HepG2 (cell line): ENCODE measurements around the gene FAM20A. TPM values are rescaled to one million over a fixed set of nuclear protein-coding genes. Genes with fewer than 3 reads are reported as not detected.

ENCODE experiments used
- ATAC-seq: fragments of 200-7000 bp; cut with Tn5 transposase; 3 replicates; pipeline ENCODE4 v1.9.1; 2020; ENCODE audit warnings: mild to moderate bottlenecking, moderate library complexity
- Bru-seq: library from RNA; stranded (reverse); fragments of 400-500 nt; gene quantifications from one replicate; lab custom pipeline; 2021; lab: Mats Ljungman, UMichigan
- BruChase-seq, 2 experiments: library from RNA; stranded (reverse); fragments of 400-500 nt; gene quantifications; one replicate each; lab custom pipeline; 2021; lab: Mats Ljungman, UMichigan
- BruUV-seq: library from RNA; stranded (reverse); fragments of 400-500 nt; replicated peaks from 2 replicates; lab custom pipeline; 2021; lab: Mats Ljungman, UMichigan
- CTCF ChIA-PET: fragments of 300-600 bp; formaldehyde crosslinking; extraction: SDS; loops from one replicate; lab custom pipeline; 2021; ENCODE audit warnings: low total read pairs, inconsistent platforms, low intra/inter-chr PET ratio; lab: Yijun Ruan, JAX
- POLR2A ChIA-PET: fragments of 350-600 bp; sonication (Branson Sonifier 250); formaldehyde crosslinking; loops from one replicate; lab custom pipeline; 2020; ENCODE audit warnings: antibody characterized with exemption, inconsistent platforms; lab: Yijun Ruan, JAX
- DNase-seq: peaks from one replicate; pipeline ENCODE4 v3.0.0-alpha.2; 2015; ENCODE audit warnings: low spot score
- FAIRE-seq: peaks from 3 replicates; lab custom pipeline; 2011; peaks lifted over from hg19 to GRCh38; lab: Jason Lieb, UNC
- H2AFZ ChIP-seq: one replicate; pipeline ENCODE4 v1.6.1; 2011; ENCODE audit warnings: low read length, inconsistent platforms
- H3K27ac ChIP-seq: fragments of 300-600 bp; 3 replicates; pipeline ENCODE4 v1.8.0; 2011; ENCODE audit warnings: mixed run types, mild to moderate bottlenecking, mixed read lengths, low read length, inconsistent platforms; ENCODE audit not compliant: insufficient read depth; ENCODE audit errors: extremely low read length
- H3K27me3 ChIP-seq, 2 experiments: fragments of 200-600 bp in 1 of 2; 2 replicates in 1 of 2; 3 replicates in 1 of 2; pipeline versions ENCODE4 v1.6.0 to v1.8.0; 2011; ENCODE audit warnings: low read length in 2 of 2, mild to moderate bottlenecking in 2 of 2, moderate library complexity in 2 of 2, inconsistent platforms in 1 of 2; ENCODE audit not compliant: insufficient read depth in 2 of 2, control insufficient read depth in 1 of 2
- H3K36me3 ChIP-seq, 2 experiments: fragments of 200-600 bp in 1 of 2; replicated peaks in 1 of 2; 2 replicates in 1 of 2; 3 replicates in 1 of 2; pipeline versions ENCODE4 v1.5.1 to v1.8.0; 2011; ENCODE audit warnings: low read length in 2 of 2, inconsistent platforms in 1 of 2; ENCODE audit not compliant: insufficient read depth in 2 of 2, control insufficient read depth in 1 of 2
- H3K4me1 ChIP-seq: 2 replicates; pipeline ENCODE4 v1.5.1; 2012; ENCODE audit warnings: low read length, inconsistent platforms; ENCODE audit not compliant: insufficient read depth
- H3K4me2 ChIP-seq: 2 replicates; pipeline ENCODE4 v1.6.0; 2011; ENCODE audit warnings: low read depth, low read length, inconsistent platforms
- H3K4me3 ChIP-seq, 3 experiments: fragments of 200-600 bp in 1 of 3; sonication (generic), shearing (Covaris generic) in 1 of 3; replicated peaks in 1 of 3; 2 replicates each; pipeline ENCODE4 v1.5.1; 2011 to 2016; ENCODE audit warnings: low read length in 3 of 3, inconsistent platforms in 2 of 3, low read depth in 2 of 3, mild to moderate bottlenecking in 2 of 3, control low read depth in 1 of 3, mixed read lengths in 1 of 3; ENCODE audit not compliant: insufficient read depth in 1 of 3
- H3K79me2 ChIP-seq: one replicate; pipeline ENCODE4 v1.6.1; 2011; ENCODE audit warnings: low read length, inconsistent platforms; ENCODE audit not compliant: insufficient read depth
- H3K9ac ChIP-seq: 2 replicates; pipeline ENCODE4 v1.6.0; 2011; ENCODE audit warnings: mild to moderate bottlenecking, low read depth, low read length, inconsistent platforms; ENCODE audit not compliant: insufficient read depth
- H3K9me3 ChIP-seq: 2 replicates; pipeline ENCODE4 v1.5.1; 2012; ENCODE audit warnings: mild to moderate bottlenecking, low read length
- H4K20me1 ChIP-seq: 2 replicates; pipeline ENCODE4 v1.6.0; 2011; ENCODE audit warnings: inconsistent platforms, mild to moderate bottlenecking, low read length, moderate library complexity; ENCODE audit not compliant: insufficient read depth
- EEA1 ChIP-seq: sonication (generic); formaldehyde crosslinking; IDR thresholded peaks from 2 replicates; pipeline ENCODE4 v1.5.1; 2020; ENCODE audit warnings: mild to moderate bottlenecking, missing genetic modification reagents, borderline replicate concordance
- ELF3 ChIP-seq: IDR thresholded peaks from 2 replicates; pipeline ENCODE4 v1.6.1; 2016; ENCODE audit warnings: missing genetic modification reagents, missing compliant biosample characterization
- FOXO1 ChIP-seq: sonication (generic); formaldehyde crosslinking; IDR thresholded peaks from 2 replicates; pipeline ENCODE4 v1.4.0; 2020; ENCODE audit warnings: missing genetic modification reagents
- GZF1 ChIP-seq: sonication (generic); formaldehyde crosslinking; IDR thresholded peaks from 2 replicates; pipeline ENCODE4 v1.5.1; 2020; ENCODE audit warnings: mild to moderate bottlenecking, missing genetic modification reagents
- MLLT10 ChIP-seq: sonication (generic); formaldehyde crosslinking; IDR thresholded peaks from 2 replicates; pipeline ENCODE4 v1.4.0; 2020; ENCODE audit warnings: missing genetic modification reagents
- NFYB ChIP-seq: sonication (generic); formaldehyde crosslinking; IDR thresholded peaks from 2 replicates; pipeline ENCODE4 v1.4.0; 2020; ENCODE audit warnings: missing genetic modification reagents
- POLR2G ChIP-seq: fragments of 200-400 bp; formaldehyde crosslinking; IDR thresholded peaks from 2 replicates; pipeline ENCODE4 v1.6.1; 2018; ENCODE audit warnings: mild to moderate bottlenecking, low read depth, low read length, moderate library complexity
- SP140L ChIP-seq: sonication (generic); formaldehyde crosslinking; IDR thresholded peaks from 2 replicates; pipeline ENCODE4 v1.4.0; 2020; ENCODE audit warnings: missing genetic modification reagents, borderline replicate concordance
- THAP8 ChIP-seq: sonication (generic); formaldehyde crosslinking; IDR thresholded peaks from 2 replicates; pipeline ENCODE4 v1.5.1; 2020; ENCODE audit warnings: missing genetic modification reagents, mild to moderate bottlenecking, borderline replicate concordance
- U2AF1 ChIP-seq: fragments of 200-400 bp; formaldehyde crosslinking; optimal IDR thresholded peaks from 2 replicates; pipeline ENCODE3; 2017; ENCODE audit warnings: mild to moderate bottlenecking, low read depth, low read length
- ZBTB44 ChIP-seq: sonication (generic); formaldehyde crosslinking; IDR thresholded peaks from 2 replicates; pipeline ENCODE4 v1.4.0; 2020; ENCODE audit warnings: missing genetic modification reagents
- ZFP41 ChIP-seq: sonication (generic); formaldehyde crosslinking; IDR thresholded peaks from 2 replicates; pipeline ENCODE4 v1.4.0; 2020; ENCODE audit warnings: mild to moderate bottlenecking, missing genetic modification reagents, borderline replicate concordance
- ZKSCAN8 ChIP-seq: IDR thresholded peaks from 2 replicates; pipeline ENCODE4 v1.6.1; 2016; ENCODE audit warnings: borderline replicate concordance, missing genetic modification reagents, missing compliant biosample characterization
- ZNF782 ChIP-seq: sonication (generic); formaldehyde crosslinking; IDR thresholded peaks from 2 replicates; pipeline ENCODE4 v1.4.0; 2020; ENCODE audit warnings: missing genetic modification reagents, mild to moderate bottlenecking, borderline replicate concordance
- WGBS: methylation state at CpG from one replicate; pipeline ENCODE4 v1.1.6; 2017; ENCODE audit warnings: low lambda C conversion rate; 5-methylcytosine and 5-hydroxymethylcytosine counted together
- in situ Hi-C: cut with HindIII; loops from 2 replicates; pipeline ENCODE4 v1.10.0; 2017; ENCODE audit warnings: low pct_unique_long_range_greater_than_20kb; ENCODE audit not compliant: extremely low pct_ligation_motif_present
- intact Hi-C: fragments of 100-400 bp; cut with micrococcal nuclease; formaldehyde crosslinking; loops from one replicate; pipeline ENCODE4 v1.10.0; 2022; ENCODE audit not compliant: unreplicated experiment
- long read RNA-seq, 2 experiments: library from RNA in 1 of 2; library from polyadenylated mRNA in 1 of 2; stranded (forward) in 1 of 2; unstranded in 1 of 2; transcript quantifications; one replicate each; pipeline ENCODE4 v2.0.0, GENCODE V29; 2019 to 2022
- polyA minus RNA-seq, 3 experiments: library from RNA; depleted of rRNA, polyadenylated mRNA; stranded (reverse); fragments of >200 nt; gene quantifications; 2 replicates each; pipeline ENCODE4 v1.2.3, GENCODE V29; 2011; ENCODE audit warnings: low replicate concordance in 1 of 3
- polyA plus RNA-seq, 8 experiments: library from polyadenylated mRNA; depleted of rRNA in 3 of 8; stranded (reverse) in 7 of 8; unstranded in 1 of 8; fragments of >200 nt; fragmentation: Illumina TruSeq in 4 of 8; extraction: Trizol in 4 of 8; gene quantifications; 2 replicates each; pipeline versions ENCODE4 v1.2.1 to v1.2.3, GENCODE V29; 2011 to 2016; ENCODE audit warnings: low read depth in 4 of 8, missing spikeins in 1 of 8, mixed read lengths in 1 of 8; ENCODE audit not compliant: insufficient read depth in 1 of 8
- total RNA-seq, 5 experiments: library from RNA; depleted of rRNA; stranded (reverse); fragments of >200 nt; fragmentation: Illumina TruSeq; extraction: Trizol; gene quantifications; 2 replicates each; pipeline ENCODE4 v1.2.3, GENCODE V29; 2016; ENCODE audit warnings: low read depth in 1 of 5

The FAM20A gene
- total RNA-seq (2016; rRNA removed; fragmentation: Illumina TruSeq; extraction: Trizol), result 5.0 and 9.3 TPM in 2 replicates
- 4.7 and 5.8 TPM in 2 replicates for total RNA-seq (2016; cell fraction: cytosol; rRNA removed; fragmentation: Illumina TruSeq; extraction: Trizol; ENCODE audit: low read depth)
- 5.3 and 8.6 TPM in 2 replicates for total RNA-seq (2016; cell fraction: insoluble cytoplasmic fraction; rRNA removed; fragmentation: Illumina TruSeq; extraction: Trizol)
- 7.1 and 8.8 TPM in 2 replicates for total RNA-seq (2016; cell fraction: membrane; rRNA removed; fragmentation: Illumina TruSeq; extraction: Trizol)
- total RNA-seq (2016; cell fraction: nucleus; rRNA removed; fragmentation: Illumina TruSeq; extraction: Trizol), result 13.0 and 14.7 TPM in 2 replicates
- 20.7 and 39.3 TPM in 2 replicates for polyA plus RNA-seq (2011; rRNA removed)
- polyA plus RNA-seq (2011; cell fraction: cytosol; rRNA removed), result 9.9 and 13.9 TPM in 2 replicates
- polyA plus RNA-seq (2011; cell fraction: nucleus; rRNA removed), result 83.2 and 124 TPM in 2 replicates
- polyA plus RNA-seq (2012), result 26.8 and 56.7 TPM in 2 replicates
- 6.1 and 7.0 TPM in 2 replicates for polyA plus RNA-seq (2016; cell fraction: cytosol; fragmentation: Illumina TruSeq; extraction: Trizol; ENCODE audit: low read depth)
- 7.0 and 9.7 TPM in 2 replicates for polyA plus RNA-seq (2016; cell fraction: insoluble cytoplasmic fraction; fragmentation: Illumina TruSeq; extraction: Trizol; ENCODE audit: low read depth)
- polyA plus RNA-seq (2016; cell fraction: membrane; fragmentation: Illumina TruSeq; extraction: Trizol; ENCODE audit: low read depth), result 8.2 and 9.0 TPM in 2 replicates
- polyA plus RNA-seq (2016; cell fraction: nucleus; fragmentation: Illumina TruSeq; extraction: Trizol; ENCODE audit: insufficient read depth, low read depth), result 32.0 and 32.1 TPM in 2 replicates
- 13.8 TPM in 1 of 2 replicates, not detected in the other for polyA minus RNA-seq (2011; rRNA and poly(A)+ RNA removed; ENCODE audit: low replicate concordance)
- 5.8 and 15.1 TPM in 2 replicates for polyA minus RNA-seq (2011; cell fraction: cytosol; rRNA and poly(A)+ RNA removed)
- polyA minus RNA-seq (2011; cell fraction: nucleus; rRNA and poly(A)+ RNA removed), result 26.8 and 40.7 TPM in 2 replicates
- percentile 69 among the genes with signal in this experiment for Bru-seq, nascent RNA
- percentile 52 among the genes with signal in this experiment for BruChase-seq, experiment 1, labeled RNA remaining after a 6-hour chase
- BruChase-seq, experiment 2, labeled RNA remaining after a 2-hour chase, result percentile 61 among the genes with signal in this experiment
- long read RNA-seq, experiment 1, partial matches to known transcripts, result 7 of 13 reads
- long read RNA-seq, experiment 1, other reads (novel, unspliced or antisense), result 4 of 13 reads
- long read RNA-seq, experiment 2, transcript FAM20A-205 (11 exons, 2,955 nt), result major isoform, 34 of 92 reads
- long read RNA-seq, experiment 2, partial matches to known transcripts, result 20 of 92 reads
- long read RNA-seq, experiment 2, other reads (novel, unspliced or antisense), result 38 of 92 reads

- in situ Hi-C loops (no loop called here), intact Hi-C loops (loop anchor here (2.0 to 5.0 kb wide), 4 partner anchors 66 to 158 kb away; partner anchors contain the start of gene PRKAR1A)
- H3K27ac ChIP-seq, result peak within 1 kb of the TSS; percentile 77
- ATAC-seq (peak; percentile 63), FAIRE-seq (no peak), DNase-seq (no peak)
- peaks cover 57% of the 10 kb centered on the region for H3K4me1 ChIP-seq
- H3K4me3 ChIP-seq, result peak within 1 kb of the TSS; percentile 60 to 79 (median 61)
- H3K4me2 ChIP-seq, result peak within 1 kb of the TSS; percentile 79
- H3K9ac ChIP-seq, result peak within 1 kb of the TSS; percentile 74
- H2AFZ ChIP-seq, result no peak within 1 kb of the TSS
- H3K36me3 ChIP-seq, result no peaks in the 10 kb centered on the region
- H3K27me3 ChIP-seq, result peaks cover 3 to 11% of the 10 kb centered on the region in 2 experiments; a peak in 1 of 5 replicates
- no peaks in the 10 kb centered on the region for H3K9me3 ChIP-seq
- ChIA-PET CTCF (interaction anchor here (1.5 kb wide), 1 partner anchor 67 kb away, joined by 6 read pairs; no protein-coding TSS in a partner anchor), POLR2A (interaction anchor here (1.0 to 4.7 kb wide), 10 partner anchors 11 to 648 kb away, joined by 3 to 27 read pairs (median 4); no protein-coding TSS in a partner anchor)
- H3K79me2 ChIP-seq, result peaks cover 3% of the 10 kb centered on the region
- WGBS, result 1% methylated on average over 34 of the region's 69 CpGs
- BruUV-seq, result no TSS peak
- no peaks in the 10 kb centered on the region for H4K20me1 ChIP-seq
- TF ChIP-seq NFYB (CRISPR knock-in tag) (no peak), MLLT10 (CRISPR knock-in tag) (no peak), ZKSCAN8 (CRISPR knock-in tag) (no peak), ZNF782 (CRISPR knock-in tag) (0 out of 2 replicates have a peak, but pooled peaks have one; percentile 25), ELF3 (CRISPR knock-in tag) (0 out of 2 replicates have a peak, but pooled peaks have one; percentile 27), SP140L (CRISPR knock-in tag) (no peak), THAP8 (no peak), FOXO1 (CRISPR knock-in tag) (peak; percentile 27; the same call in 1 of the 2 replicates), ZFP41 (CRISPR knock-in tag) (no peak), GZF1 (no peak), POLR2G (no peak), EEA1 (CRISPR knock-in tag) (0 out of 2 replicates have a peak, but pooled peaks have one; percentile 53), ZBTB44 (CRISPR knock-in tag) (0 out of 2 replicates have a peak, but pooled peaks have one; percentile 64), U2AF1 (no peak)
Measured at GRCh38 chr17:68600931-68601564, at the start of gene FAM20A. FAM20A (minus strand) TSS chr17:68601367; CDS start chr17:68600666, 701 bp downstream.
